HepG2 (cell line): ENCODE data around the gene ARID1A. TPM values are rescaled to one million over a fixed set of nuclear protein-coding genes. Genes with fewer than 3 reads are reported as not detected.

Experiments
- ATAC-seq: fragments of 200-7000 bp; cut with Tn5 transposase; 3 replicates; pipeline ENCODE4 v1.9.1; 2020; ENCODE audit warnings: mild to moderate bottlenecking, moderate library complexity
- BruUV-seq: library from RNA; stranded (reverse); fragments of 400-500 nt; replicated peaks from 2 replicates; lab custom pipeline; 2021; lab: Mats Ljungman, UMichigan
- CTCF ChIA-PET: fragments of 300-600 bp; formaldehyde crosslinking; extraction: SDS; loops from one replicate; lab custom pipeline; 2021; ENCODE audit warnings: low total read pairs, inconsistent platforms, low intra/inter-chr PET ratio; lab: Yijun Ruan, JAX
- POLR2A ChIA-PET: fragments of 350-600 bp; sonication (Branson Sonifier 250); formaldehyde crosslinking; loops from one replicate; lab custom pipeline; 2020; ENCODE audit warnings: antibody characterized with exemption, inconsistent platforms; lab: Yijun Ruan, JAX
- DNase-seq: peaks from one replicate; pipeline ENCODE4 v3.0.0-alpha.2; 2015; ENCODE audit warnings: low spot score
- FAIRE-seq: peaks from 3 replicates; lab custom pipeline; 2011; peaks lifted over from hg19 to GRCh38; lab: Jason Lieb, UNC
- H2AFZ ChIP-seq: one replicate; pipeline ENCODE4 v1.6.1; 2011; ENCODE audit warnings: low read length, inconsistent platforms
- H3K27ac ChIP-seq: fragments of 300-600 bp; 3 replicates; pipeline ENCODE4 v1.8.0; 2011; ENCODE audit warnings: mixed run types, mild to moderate bottlenecking, mixed read lengths, low read length, inconsistent platforms; ENCODE audit not compliant: insufficient read depth; ENCODE audit errors: extremely low read length
- H3K27me3 ChIP-seq, 2 experiments: fragments of 200-600 bp in 1 of 2; 2 replicates in 1 of 2; 3 replicates in 1 of 2; pipeline versions ENCODE4 v1.6.0 to v1.8.0; 2011; ENCODE audit warnings: low read length in 2 of 2, mild to moderate bottlenecking in 2 of 2, moderate library complexity in 2 of 2, inconsistent platforms in 1 of 2; ENCODE audit not compliant: insufficient read depth in 2 of 2, control insufficient read depth in 1 of 2
- H3K36me3 ChIP-seq, 2 experiments: fragments of 200-600 bp in 1 of 2; replicated peaks in 1 of 2; 2 replicates in 1 of 2; 3 replicates in 1 of 2; pipeline versions ENCODE4 v1.5.1 to v1.8.0; 2011; ENCODE audit warnings: low read length in 2 of 2, inconsistent platforms in 1 of 2; ENCODE audit not compliant: insufficient read depth in 2 of 2, control insufficient read depth in 1 of 2
- H3K4me1 ChIP-seq: 2 replicates; pipeline ENCODE4 v1.5.1; 2012; ENCODE audit warnings: low read length, inconsistent platforms; ENCODE audit not compliant: insufficient read depth
- H3K4me2 ChIP-seq: 2 replicates; pipeline ENCODE4 v1.6.0; 2011; ENCODE audit warnings: low read depth, low read length, inconsistent platforms
- H3K4me3 ChIP-seq, 3 experiments: fragments of 200-600 bp in 1 of 3; sonication (generic), shearing (Covaris generic) in 1 of 3; replicated peaks in 1 of 3; 2 replicates each; pipeline ENCODE4 v1.5.1; 2011 to 2016; ENCODE audit warnings: low read length in 3 of 3, inconsistent platforms in 2 of 3, low read depth in 2 of 3, mild to moderate bottlenecking in 2 of 3, control low read depth in 1 of 3, mixed read lengths in 1 of 3; ENCODE audit not compliant: insufficient read depth in 1 of 3
- H3K79me2 ChIP-seq: one replicate; pipeline ENCODE4 v1.6.1; 2011; ENCODE audit warnings: low read length, inconsistent platforms; ENCODE audit not compliant: insufficient read depth
- H3K9ac ChIP-seq: 2 replicates; pipeline ENCODE4 v1.6.0; 2011; ENCODE audit warnings: mild to moderate bottlenecking, low read depth, low read length, inconsistent platforms; ENCODE audit not compliant: insufficient read depth
- H3K9me3 ChIP-seq: 2 replicates; pipeline ENCODE4 v1.5.1; 2012; ENCODE audit warnings: mild to moderate bottlenecking, low read length
- H4K20me1 ChIP-seq: 2 replicates; pipeline ENCODE4 v1.6.0; 2011; ENCODE audit warnings: inconsistent platforms, mild to moderate bottlenecking, low read length, moderate library complexity; ENCODE audit not compliant: insufficient read depth
- CEBPG ChIP-seq: IDR thresholded peaks from 2 replicates; pipeline ENCODE4 v1.6.1; 2016
- MAFK ChIP-seq, 2 experiments: IDR thresholded peaks in 1 of 2; conservative IDR thresholded peaks in 1 of 2; 2 replicates each; pipeline ENCODE4 v1.6.1; 2011; ENCODE audit warnings: improper control_type of control experiment in 2 of 2, low read length in 2 of 2
- NAIF1 ChIP-seq: sonication (generic); formaldehyde crosslinking; IDR thresholded peaks from 2 replicates; pipeline ENCODE4 v1.5.0; 2020; ENCODE audit warnings: mild to moderate bottlenecking, missing genetic modification reagents, borderline replicate concordance
- SCMH1 ChIP-seq: sonication (generic); formaldehyde crosslinking; IDR thresholded peaks from 2 replicates; pipeline ENCODE4 v1.9.0; 2021; ENCODE audit warnings: missing genetic modification reagents, mild to moderate bottlenecking, borderline replicate concordance
- SP1 ChIP-seq, 2 experiments: fragments of 450-650 bp in 1 of 2; sonication (generic) in 1 of 2; formaldehyde crosslinking in 1 of 2; IDR thresholded peaks; 2 replicates each; pipeline versions ENCODE4 v1.4.0 to v1.6.1; 2016 to 2020; ENCODE audit warnings: missing genetic modification reagents in 1 of 2
- SRF ChIP-seq: IDR thresholded peaks from 2 replicates; pipeline ENCODE4 v1.6.1; 2011; ENCODE audit warnings: mild to moderate bottlenecking, low read depth, low read length, moderate library complexity
- TBL1XR1 ChIP-seq: fragments of 150-350 bp; IDR thresholded peaks from 2 replicates; pipeline ENCODE4 v1.6.1; 2014; ENCODE audit warnings: borderline replicate concordance, low read length; ENCODE audit not compliant: partially characterized antibody
- TFAP4 ChIP-seq: sonication (generic); IDR thresholded peaks from 2 replicates; pipeline ENCODE4 v1.6.1; 2016; ENCODE audit warnings: low read depth, borderline replicate concordance
- UBTF ChIP-seq: sonication (generic); formaldehyde crosslinking; IDR thresholded peaks from 2 replicates; pipeline ENCODE4 v1.4.0; 2020; ENCODE audit warnings: mild to moderate bottlenecking, missing genetic modification reagents
- ZMYM3 ChIP-seq: sonication (generic); formaldehyde crosslinking; IDR thresholded peaks from 2 replicates; pipeline ENCODE4 v1.5.1; 2020; ENCODE audit warnings: mild to moderate bottlenecking, missing genetic modification reagents
- ZNF121 ChIP-seq: sonication (generic); formaldehyde crosslinking; IDR thresholded peaks from 2 replicates; pipeline ENCODE4 v1.5.0; 2020; ENCODE audit warnings: mild to moderate bottlenecking, missing genetic modification reagents
- ZNF20 ChIP-seq: sonication (generic); formaldehyde crosslinking; IDR thresholded peaks from 2 replicates; pipeline ENCODE4 v1.4.0; 2020; ENCODE audit warnings: mild to moderate bottlenecking, moderate library complexity, missing genetic modification reagents
- ZNF354B ChIP-seq: sonication (generic); formaldehyde crosslinking; IDR thresholded peaks from 2 replicates; pipeline ENCODE4 v1.8.0; 2022; ENCODE audit warnings: mild to moderate bottlenecking, missing genetic modification reagents
- ZNF549 ChIP-seq: sonication (generic); formaldehyde crosslinking; IDR thresholded peaks from 2 replicates; pipeline ENCODE4 v1.5.0; 2020; ENCODE audit warnings: missing genetic modification reagents
- ZNF570 ChIP-seq: sonication (generic); formaldehyde crosslinking; IDR thresholded peaks from 2 replicates; pipeline ENCODE4 v1.4.0; 2020; ENCODE audit warnings: mild to moderate bottlenecking, missing genetic modification reagents, borderline replicate concordance
- ZNF644 ChIP-seq: IDR thresholded peaks from 2 replicates; pipeline ENCODE4 v1.6.1; 2016; ENCODE audit warnings: low read depth
- WGBS: methylation state at CpG from one replicate; pipeline ENCODE4 v1.1.6; 2017; ENCODE audit warnings: low lambda C conversion rate; 5-methylcytosine and 5-hydroxymethylcytosine counted together
- in situ Hi-C: cut with HindIII; loops from 2 replicates; pipeline ENCODE4 v1.10.0; 2017; ENCODE audit warnings: low pct_unique_long_range_greater_than_20kb; ENCODE audit not compliant: extremely low pct_ligation_motif_present
- intact Hi-C: fragments of 100-400 bp; cut with micrococcal nuclease; formaldehyde crosslinking; loops from one replicate; pipeline ENCODE4 v1.10.0; 2022; ENCODE audit not compliant: unreplicated experiment
- polyA plus RNA-seq, 8 experiments: library from polyadenylated mRNA; depleted of rRNA in 3 of 8; stranded (reverse) in 7 of 8; unstranded in 1 of 8; fragments of >200 nt; fragmentation: Illumina TruSeq in 4 of 8; extraction: Trizol in 4 of 8; gene quantifications; 2 replicates each; pipeline versions ENCODE4 v1.2.1 to v1.2.3, GENCODE V29; 2011 to 2016; ENCODE audit warnings: low read depth in 4 of 8, missing spikeins in 1 of 8, mixed read lengths in 1 of 8; ENCODE audit not compliant: insufficient read depth in 1 of 8
- total RNA-seq, 5 experiments: library from RNA; depleted of rRNA; stranded (reverse); fragments of >200 nt; fragmentation: Illumina TruSeq; extraction: Trizol; gene quantifications; 2 replicates each; pipeline ENCODE4 v1.2.3, GENCODE V29; 2016; ENCODE audit warnings: low read depth in 1 of 5

Gene ARID1A
- total and polyA plus RNA-seq, 2 of the 13 experiments (the other 11 are each of a cell fraction or from before 2014, with no cell fraction given) = 11.9 to 15.9 TPM

GRCh38 chr1:26814893-26815292 is 119.1 kb downstream of the ARID1A start:
- no peaks in the 10 kb centered on the region for H3K9me3 ChIP-seq
- TF ChIP-seq ZNF121 (CRISPR knock-in tag) (peak; percentile 41; the same call in 1 of the 2 replicates), SP1 (IDR thresholded peaks at IDR 0.05) (no peak), SP1 (CRISPR knock-in tag; IDR thresholded peaks at IDR 0.05) (no peak), ZNF354B (CRISPR knock-in tag) (no peak)
- H3K27me3 ChIP-seq = no peaks in the 10 kb centered on the region
- peaks cover 8% of the 10 kb centered on the region for H3K4me1 ChIP-seq
- ChIA-PET POLR2A (no interaction called here), CTCF (no interaction called here)
- no peak overlapping the region for H3K27ac ChIP-seq
- WGBS = 29% methylated on average over 3 of the region's 3 CpGs
- ATAC-seq = no peak
- no peaks in the 10 kb centered on the region for H3K36me3 ChIP-seq
- no peak overlapping the region for H2AFZ ChIP-seq
- H3K4me3 ChIP-seq = no peak overlapping the region
- DNase-seq = no peak
- in situ Hi-C loops (no loop called here), intact Hi-C loops (loop anchor here (5.0 kb wide), 1 partner anchor 62 kb away; no protein-coding TSS in a partner anchor)
- no TSS peak for BruUV-seq
- no peaks in the 10 kb centered on the region for H4K20me1 ChIP-seq
- no peak for FAIRE-seq
- H3K4me2 ChIP-seq = no peak overlapping the region
- no peak overlapping the region for H3K9ac ChIP-seq
- H3K79me2 ChIP-seq = no peaks in the 10 kb centered on the region

- CTCF ChIA-PET = no interaction called here
- TF ChIP-seq ZMYM3 (CRISPR knock-in tag) (peak; percentile 39; the same call in 1 of the 2 replicates), ZNF20 (no peak), ZNF570 (CRISPR knock-in tag) (no peak), SCMH1 (CRISPR knock-in tag) (no peak), NAIF1 (peak; percentile 56; the same call in 1 of the 2 replicates), UBTF (CRISPR knock-in tag) (0 out of 2 replicates have a peak, but pooled peaks have one; percentile 24), TFAP4 (no peak), SRF (peak; percentile 80), MAFK (conservative IDR thresholded peaks at IDR 0.05 in 1 of 2, IDR thresholded peaks at IDR 0.05 in 1 of 2; ENCODE audit: low read length in 2 of 2) (no peak), TBL1XR1 (no peak), ZNF549 (CRISPR knock-in tag) (no peak), CEBPG (CRISPR knock-in tag) (peak; percentile 25; the same call in 1 of the 2 replicates), ZNF121 (CRISPR knock-in tag) (peak; percentile 94), ZNF644 (CRISPR knock-in tag) (no peak)
These were observed 125.0 kb downstream of the ARID1A start for GRCh38 chr1:26820784-26821269.

More at GRCh38 chr1:26820784-26821269, 125.0 kb downstream of the ARID1A start:
- H3K4me3 ChIP-seq = peak overlapping the region; percentile 15 to 35 (median 32); a peak in 4 of 6 replicates
- H3K4me1 ChIP-seq = peaks cover 42% of the 10 kb centered on the region
- H3K27ac ChIP-seq = peak overlapping the region; percentile 1
- 0% methylated on average over 4 of the region's 4 CpGs for WGBS
- no peaks in the 10 kb centered on the region for H3K79me2 ChIP-seq
- in situ Hi-C loops (no loop called here), intact Hi-C loops (no loop called here)
- H2AFZ ChIP-seq = no peak overlapping the region
- no peaks in the 10 kb centered on the region; a peak in 1 of 5 replicates for H3K27me3 ChIP-seq
- no peaks in the 10 kb centered on the region for H4K20me1 ChIP-seq
- H3K9ac ChIP-seq = no peak overlapping the region
- DNase-seq = peak; percentile 52
- no peaks in the 10 kb centered on the region for H3K36me3 ChIP-seq
- H3K4me2 ChIP-seq = peak overlapping the region; percentile 51
- peak; percentile 84 for ATAC-seq
- FAIRE-seq = no peak
- H3K9me3 ChIP-seq = no peaks in the 10 kb centered on the region
- POLR2A ChIA-PET = interaction anchor here (0.7 to 1.4 kb wide), 8 partner anchors 11 to 128 kb away, joined by 3 to 6 read pairs (median 4); partner anchors contain the start of genes GPN2 and NR0B2
- no TSS peak for BruUV-seq
